K562 (cell line): Measurements from ENCODE around the gene HYAL1. TPM values are rescaled to one million over a fixed set of nuclear protein-coding genes. Genes with fewer than 3 reads are reported as not detected.

Source experiments
- ATAC-seq: fragments of 200-7000 bp; cut with Tn5 transposase; 3 replicates; pipeline ENCODE4 v1.9.1; 2020; ENCODE audit warnings: moderate library complexity
- BruUV-seq: library from RNA; stranded (reverse); fragments of 400-500 nt; replicated peaks from 2 replicates; lab custom pipeline; 2021; lab: Mats Ljungman, UMichigan
- CTCF ChIA-PET: fragments of 300-600 bp; formaldehyde crosslinking; extraction: SDS; loops from one replicate; lab custom pipeline; 2021; ENCODE audit warnings: low intra/inter-chr PET ratio; lab: Yijun Ruan, JAX
- POLR2A ChIA-PET: fragments of 300-600, 350-650 bp; sonication (Branson Sonifier 250); formaldehyde crosslinking; extraction: SDS; loops from one replicate; lab custom pipeline; 2021; ENCODE audit warnings: antibody characterized with exemption, inconsistent platforms; lab: Yijun Ruan, JAX
- DNase-seq, 4 experiments: peaks; one replicate each; pipeline versions ENCODE4 v3.0.0 to v3.0.0-alpha.2; 2011 to 2018; ENCODE audit warnings: low spot score in 3 of 4, mixed read lengths in 3 of 4; ENCODE audit errors: extremely low read depth in 1 of 4
- FAIRE-seq: peaks from 2 replicates; lab custom pipeline; 2011; peaks lifted over from hg19 to GRCh38; lab: Jason Lieb, UNC
- H2AFZ ChIP-seq: 2 replicates; pipeline ENCODE4 v1.6.0; 2011; ENCODE audit warnings: low read depth, low read length, control low read depth, inconsistent platforms
- H3K27ac ChIP-seq: fragments of 200-600 bp; 3 replicates; pipeline ENCODE4 v1.8.0; 2011; ENCODE audit warnings: low read depth, mild to moderate bottlenecking, control low read depth, inconsistent platforms, low read length, moderate library complexity, mixed read lengths; ENCODE audit errors: extremely low read depth
- H3K27me3 ChIP-seq, 2 experiments: fragments of 300-600 bp in 1 of 2; 2 replicates in 1 of 2; 3 replicates in 1 of 2; pipeline versions ENCODE4 v1.6.0 to v1.8.0; 2011; ENCODE audit warnings: inconsistent platforms in 2 of 2, low read length in 2 of 2, mild to moderate bottlenecking in 1 of 2, mixed read lengths in 1 of 2, moderate library complexity in 1 of 2; ENCODE audit not compliant: control insufficient read depth in 2 of 2, insufficient read depth in 2 of 2
- H3K36me3 ChIP-seq: fragments of 300-600 bp; 3 replicates; pipeline ENCODE4 v1.8.0; 2011; ENCODE audit warnings: mild to moderate bottlenecking, low read length, inconsistent platforms; ENCODE audit not compliant: control insufficient read depth, insufficient read depth
- H3K4me1 ChIP-seq, 2 experiments: fragments of 200-600 bp in 1 of 2; replicated peaks in 1 of 2; 2 replicates in 1 of 2; 3 replicates in 1 of 2; pipeline versions ENCODE4 v1.5.1 to v1.8.0; 2011; ENCODE audit warnings: inconsistent platforms in 2 of 2, low read length in 2 of 2, mild to moderate bottlenecking in 1 of 2, mixed read lengths in 1 of 2, moderate library complexity in 1 of 2; ENCODE audit not compliant: control insufficient read depth in 2 of 2, insufficient read depth in 2 of 2
- H3K4me2 ChIP-seq: 2 replicates; pipeline ENCODE4 v1.6.1; 2011; ENCODE audit warnings: low read length, control low read depth, inconsistent platforms, mixed read lengths; ENCODE audit not compliant: insufficient read depth
- H3K4me3 ChIP-seq: fragments of 200-600 bp; sonication (generic), shearing (Covaris generic); 2 replicates; pipeline ENCODE4 v1.5.1; 2016; ENCODE audit warnings: control low read depth, inconsistent platforms
- H3K79me2 ChIP-seq: fragments of 200-600 bp; 3 replicates; pipeline ENCODE4 v1.8.0; 2011; ENCODE audit warnings: low read length, inconsistent platforms; ENCODE audit not compliant: control insufficient read depth, insufficient read depth
- H3K9ac ChIP-seq, 2 experiments: 2 replicates each; pipeline versions ENCODE4 v1.6.0 to v1.6.1; 2011; ENCODE audit warnings: low read depth in 2 of 2, low read length in 2 of 2, control low read depth in 1 of 2, inconsistent platforms in 1 of 2, mild to moderate bottlenecking in 1 of 2, mixed read lengths in 1 of 2; ENCODE audit not compliant: insufficient read depth in 1 of 2
- H3K9me1 ChIP-seq: one replicate; pipeline ENCODE4 v1.6.0; 2011; ENCODE audit warnings: inconsistent platforms, mild to moderate bottlenecking, low read length, moderate library complexity; ENCODE audit not compliant: control insufficient read depth, insufficient read depth
- H3K9me3 ChIP-seq: replicated peaks from 2 replicates; pipeline ENCODE4 v1.5.1; 2011; ENCODE audit warnings: low read depth, low read length, inconsistent platforms; ENCODE audit not compliant: control insufficient read depth, insufficient read depth
- H4K20me1 ChIP-seq: replicated peaks from 2 replicates; pipeline ENCODE4 v1.6.1; 2011; ENCODE audit warnings: low read length, inconsistent platforms, mixed read lengths; ENCODE audit not compliant: control insufficient read depth, insufficient read depth
- ATF7 ChIP-seq: fragments of 450-650 bp; IDR thresholded peaks from 2 replicates; pipeline ENCODE4 v1.7.1; 2014; ENCODE audit warnings: mild to moderate bottlenecking, moderate library complexity
- CAMTA2 ChIP-seq: fragments of 250-450 bp; sonication (Bioruptor Pico); conservative IDR thresholded peaks from 2 replicates; pipeline ENCODE4 v1.5.1; 2022
- CXXC5 ChIP-seq: fragments of 250-450 bp; sonication (Bioruptor Pico); IDR thresholded peaks from 2 replicates; pipeline ENCODE4 v1.8.0; 2022; ENCODE audit warnings: inconsistent platforms, mild to moderate bottlenecking, moderate library complexity
- EP400 ChIP-seq: fragments of 450-650 bp; IDR thresholded peaks from 2 replicates; pipeline ENCODE4 v1.6.1; 2017; ENCODE audit warnings: antibody characterized with exemption, mild to moderate bottlenecking, moderate library complexity
- NR2C1 ChIP-seq, 2 experiments: fragments of 450-650 bp; IDR thresholded peaks; 2 replicates each; pipeline ENCODE4 v1.6.1; 2017; ENCODE audit warnings: mild to moderate bottlenecking in 2 of 2, antibody characterized with exemption in 1 of 2, inconsistent platforms in 1 of 2, missing compliant biosample characterization in 1 of 2, missing genetic modification characterization in 1 of 2
- PURB ChIP-seq: sonication (generic); formaldehyde crosslinking; IDR thresholded peaks from 2 replicates; pipeline ENCODE4 v1.9.0; 2021; ENCODE audit warnings: low read depth, mild to moderate bottlenecking, missing genetic modification reagents
- ZNF143 ChIP-seq: sonication (generic); formaldehyde crosslinking; IDR thresholded peaks from 2 replicates; pipeline ENCODE4 v1.9.0; 2022; ENCODE audit warnings: mild to moderate bottlenecking, missing genetic modification reagents
- WGBS: fragments of 100-300 bp; shearing (Covaris generic); methylation state at CpG from one replicate; pipeline ENCODE4 v1.1.6; 2016; ENCODE audit warnings: low coverage, mixed read lengths; ENCODE audit not compliant: insufficient coverage; ENCODE audit errors: missing lambda C conversion rate; 5-methylcytosine and 5-hydroxymethylcytosine counted together
- in situ Hi-C: fragments of 300-500 bp; cut with MboI; formaldehyde crosslinking; loops from 4 replicates; pipeline ENCODE4 v1.15.0; 2018; ENCODE audit warnings: inconsistent platforms, mixed read lengths
- intact Hi-C: fragments of 100-400 bp; cut with micrococcal nuclease; formaldehyde crosslinking; loops from 2 replicates; pipeline ENCODE4 v1.14.2; 2022
- polyA plus RNA-seq, 8 experiments: library from polyadenylated mRNA; depleted of rRNA in 4 of 8; stranded (reverse) in 5 of 8; unstranded in 3 of 8; fragments of >200 nt; fragmentation: Nextera tagmentation in 2 of 8; fragmentation: Illumina TruSeq in 1 of 8; extraction: Ambion mirVana in 2 of 8; extraction: Trizol in 1 of 8; gene quantifications; 2 replicates each; pipeline versions ENCODE4 v1.2.1 to v1.2.3, GENCODE V29; 2011 to 2014; ENCODE audit warnings: inconsistent platforms in 1 of 8, missing spikeins in 1 of 8
- total RNA-seq, 7 experiments: library from RNA; depleted of rRNA in 6 of 7; stranded (reverse); fragments of >200 nt in 6 of 7; fragmentation: Illumina TruSeq in 2 of 7; extraction: Trizol in 2 of 7; gene quantifications; 2 replicates each; pipeline versions ENCODE4 v1.2.1 to v1.2.3, GENCODE V29; 2011 to 2021; ENCODE audit warnings: low replicate concordance in 1 of 7
- TF ChIP-seq, protein P1 (sequence below): sonication (generic); formaldehyde crosslinking; IDR thresholded peaks from 2 replicates; pipeline ENCODE4 v1.8.0; 2022; ENCODE audit warnings: mild to moderate bottlenecking, missing genetic modification reagents
- TF ChIP-seq, protein P2 (sequence below): fragments of 450-650 bp; IDR thresholded peaks from 2 replicates; pipeline ENCODE4 v1.6.1; 2016; ENCODE audit warnings: low read depth
- TF ChIP-seq, protein P3 (sequence below): fragments of 250-450 bp; sonication (Bioruptor Pico); IDR thresholded peaks from 2 replicates; pipeline ENCODE4 v1.5.1; 2021; ENCODE audit warnings: mild to moderate bottlenecking

HYAL1 gene
- total and polyA plus RNA-seq, 9 of the 15 experiments (the other 6 are each of a cell fraction or from before 2014, with no cell fraction given): 1.4 to 8.5 (median 4.7) TPM

DNA sequence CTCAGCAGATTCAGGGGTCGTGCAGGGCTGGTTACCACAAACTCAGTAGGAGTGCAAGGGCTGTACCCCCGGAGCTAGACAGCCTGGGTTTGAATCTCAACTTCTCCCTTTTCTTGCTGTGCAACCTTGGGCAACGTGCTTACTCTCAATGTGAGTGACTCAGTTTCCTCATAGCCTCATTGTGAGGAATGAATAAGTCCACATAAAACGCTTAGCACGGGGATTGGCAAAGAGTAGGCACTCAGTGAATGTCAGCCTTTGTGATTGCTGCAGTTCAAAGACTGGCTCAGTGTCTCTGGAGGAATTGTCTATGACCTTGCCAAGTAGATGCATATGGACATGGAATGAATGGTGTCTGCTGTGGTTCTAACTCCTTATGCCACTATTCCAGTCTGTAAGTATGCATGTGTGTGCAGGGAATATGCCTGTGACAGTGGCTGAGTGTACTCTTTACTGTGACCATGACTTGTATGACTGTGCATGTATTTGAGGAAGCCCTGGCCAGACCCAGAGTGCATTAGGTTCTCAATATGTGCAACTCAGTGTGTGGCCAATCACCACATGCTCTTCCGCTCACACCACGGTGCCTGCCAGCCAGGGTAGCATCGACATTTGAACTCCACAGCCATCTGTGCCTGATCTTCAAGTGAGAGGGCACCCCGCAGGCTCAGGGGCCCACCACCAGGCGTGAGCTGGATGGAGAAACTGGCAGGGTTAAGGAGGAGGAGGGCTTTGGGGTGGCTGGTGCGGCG, 3.3 kb downstream of the HYAL1 start:
- H3K4me1 ChIP-seq: peaks cover 25 to 66% of the 10 kb centered on the region in 2 experiments; a peak in 4 of 5 replicates
- peak overlapping the region; percentile 74 for H2AFZ ChIP-seq
- TSS peak; percentile 95 for BruUV-seq
- intact Hi-C loops (loop anchor here (2.0 kb wide), 1 partner anchor 29 kb away; the partner anchor contains the start of gene TUSC2), in situ Hi-C loops (no loop called here)
- H3K9me1 ChIP-seq: no peaks in the 10 kb centered on the region
- DNase-seq (peak in 2 of 4 experiments; percentile 19 to 48), FAIRE-seq (peak; percentile 87), ATAC-seq (peak; percentile 5; the same call in 1 of the 3 replicates)
- peaks cover 19% of the 10 kb centered on the region; the same call in 2 of the 3 replicates for H3K36me3 ChIP-seq
- no peaks in the 10 kb centered on the region for H3K9me3 ChIP-seq
- H3K27me3 ChIP-seq: no peaks in the 10 kb centered on the region
- peak overlapping the region; percentile 83 for H3K4me3 ChIP-seq
- H3K79me2 ChIP-seq: peaks cover 49% of the 10 kb centered on the region
- peak overlapping the region; percentile 87 to 94 for H3K9ac ChIP-seq
- H3K27ac ChIP-seq: peak overlapping the region; percentile 99
- 28% methylated on average over 11 of the region's 12 CpGs for WGBS
- no peaks in the 10 kb centered on the region for H4K20me1 ChIP-seq
- POLR2A ChIA-PET: interaction anchor here (0.5 to 1.1 kb wide), 6 partner anchors 15 to 54 kb away, joined by 3 to 6 read pairs (median 4); partner anchors contain the start of gene TUSC2
- CTCF ChIA-PET: no interaction called here
- H3K4me2 ChIP-seq: peak overlapping the region; percentile 94
- TF ChIP-seq, protein P1, sequence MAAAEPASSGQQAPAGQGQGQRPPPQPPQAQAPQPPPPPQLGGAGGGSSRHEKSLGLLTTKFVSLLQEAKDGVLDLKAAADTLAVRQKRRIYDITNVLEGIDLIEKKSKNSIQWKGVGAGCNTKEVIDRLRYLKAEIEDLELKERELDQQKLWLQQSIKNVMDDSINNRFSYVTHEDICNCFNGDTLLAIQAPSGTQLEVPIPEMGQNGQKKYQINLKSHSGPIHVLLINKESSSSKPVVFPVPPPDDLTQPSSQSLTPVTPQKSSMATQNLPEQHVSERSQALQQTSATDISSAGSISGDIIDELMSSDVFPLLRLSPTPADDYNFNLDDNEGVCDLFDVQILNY (CRISPR knock-in tag): no peak
- TF ChIP-seq, protein P2, sequence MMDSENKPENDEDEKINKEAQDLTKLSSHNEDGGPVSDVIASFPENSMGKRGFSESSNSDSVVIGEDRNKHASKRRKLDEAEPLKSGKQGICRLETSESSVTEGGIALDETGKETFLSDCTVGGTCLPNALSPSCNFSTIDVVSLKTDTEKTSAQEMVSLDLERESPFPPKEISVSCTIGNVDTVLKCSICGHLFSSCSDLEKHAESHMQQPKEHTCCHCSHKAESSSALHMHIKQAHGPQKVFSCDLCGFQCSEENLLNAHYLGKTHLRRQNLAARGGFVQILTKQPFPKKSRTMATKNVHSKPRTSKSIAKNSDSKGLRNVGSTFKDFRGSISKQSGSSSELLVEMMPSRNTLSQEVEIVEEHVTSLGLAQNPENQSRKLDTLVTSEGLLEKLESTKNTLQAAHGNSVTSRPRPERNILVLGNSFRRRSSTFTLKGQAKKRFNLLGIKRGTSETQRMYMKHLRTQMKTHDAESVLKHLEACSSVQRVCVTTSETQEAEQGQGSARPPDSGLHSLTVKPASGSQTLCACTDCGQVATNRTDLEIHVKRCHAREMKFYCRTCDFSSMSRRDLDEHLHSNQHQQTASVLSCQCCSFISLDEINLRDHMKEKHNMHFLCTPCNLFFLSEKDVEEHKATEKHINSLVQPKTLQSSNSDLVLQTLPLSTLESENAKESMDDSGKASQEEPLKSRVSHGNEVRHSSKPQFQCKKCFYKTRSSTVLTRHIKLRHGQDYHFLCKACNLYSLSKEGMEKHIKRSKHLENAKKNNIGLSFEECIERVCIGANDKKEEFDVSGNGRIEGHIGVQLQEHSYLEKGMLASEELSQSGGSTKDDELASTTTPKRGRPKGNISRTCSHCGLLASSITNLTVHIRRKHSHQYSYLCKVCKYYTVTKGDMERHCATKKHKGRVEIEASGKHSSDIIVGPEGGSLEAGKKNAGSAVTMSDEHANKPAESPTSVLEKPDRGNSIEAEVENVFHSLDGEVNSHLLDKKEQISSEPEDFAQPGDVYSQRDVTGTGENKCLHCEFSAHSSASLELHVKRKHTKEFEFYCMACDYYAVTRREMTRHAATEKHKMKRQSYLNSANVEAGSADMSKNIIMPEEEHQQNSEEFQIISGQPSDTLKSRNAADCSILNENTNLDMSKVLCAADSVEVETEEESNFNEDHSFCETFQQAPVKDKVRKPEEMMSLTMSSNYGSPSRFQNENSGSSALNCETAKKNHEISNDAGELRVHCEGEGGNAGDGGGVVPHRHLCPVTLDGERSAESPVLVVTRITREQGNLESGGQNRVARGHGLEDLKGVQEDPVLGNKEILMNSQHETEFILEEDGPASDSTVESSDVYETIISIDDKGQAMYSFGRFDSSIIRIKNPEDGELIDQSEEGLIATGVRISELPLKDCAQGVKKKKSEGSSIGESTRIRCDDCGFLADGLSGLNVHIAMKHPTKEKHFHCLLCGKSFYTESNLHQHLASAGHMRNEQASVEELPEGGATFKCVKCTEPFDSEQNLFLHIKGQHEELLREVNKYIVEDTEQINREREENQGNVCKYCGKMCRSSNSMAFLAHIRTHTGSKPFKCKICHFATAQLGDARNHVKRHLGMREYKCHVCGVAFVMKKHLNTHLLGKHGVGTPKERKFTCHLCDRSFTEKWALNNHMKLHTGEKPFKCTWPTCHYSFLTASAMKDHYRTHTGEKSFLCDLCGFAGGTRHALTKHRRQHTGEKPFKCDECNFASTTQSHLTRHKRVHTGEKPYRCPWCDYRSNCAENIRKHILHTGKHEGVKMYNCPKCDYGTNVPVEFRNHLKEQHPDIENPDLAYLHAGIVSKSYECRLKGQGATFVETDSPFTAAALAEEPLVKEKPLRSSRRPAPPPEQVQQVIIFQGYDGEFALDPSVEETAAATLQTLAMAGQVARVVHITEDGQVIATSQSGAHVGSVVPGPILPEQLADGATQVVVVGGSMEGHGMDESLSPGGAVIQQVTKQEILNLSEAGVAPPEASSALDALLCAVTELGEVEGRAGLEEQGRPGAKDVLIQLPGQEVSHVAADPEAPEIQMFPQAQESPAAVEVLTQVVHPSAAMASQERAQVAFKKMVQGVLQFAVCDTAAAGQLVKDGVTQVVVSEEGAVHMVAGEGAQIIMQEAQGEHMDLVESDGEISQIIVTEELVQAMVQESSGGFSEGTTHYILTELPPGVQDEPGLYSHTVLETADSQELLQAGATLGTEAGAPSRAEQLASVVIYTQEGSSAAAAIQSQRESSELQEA: no peak
- no peak for TF ChIP-seq NR2C1 (IDR thresholded peaks at IDR 0.05)
- peak; percentile 12; the same call in 1 of the 2 replicates for TF ChIP-seq NR2C1 (tag; IDR thresholded peaks at IDR 0.05)
- peak; percentile 53; the same call in 1 of the 2 replicates for TF ChIP-seq ZNF143
- no peak; the same call in 1 of the 2 replicates for TF ChIP-seq ATF7
- TF ChIP-seq, protein P3, sequence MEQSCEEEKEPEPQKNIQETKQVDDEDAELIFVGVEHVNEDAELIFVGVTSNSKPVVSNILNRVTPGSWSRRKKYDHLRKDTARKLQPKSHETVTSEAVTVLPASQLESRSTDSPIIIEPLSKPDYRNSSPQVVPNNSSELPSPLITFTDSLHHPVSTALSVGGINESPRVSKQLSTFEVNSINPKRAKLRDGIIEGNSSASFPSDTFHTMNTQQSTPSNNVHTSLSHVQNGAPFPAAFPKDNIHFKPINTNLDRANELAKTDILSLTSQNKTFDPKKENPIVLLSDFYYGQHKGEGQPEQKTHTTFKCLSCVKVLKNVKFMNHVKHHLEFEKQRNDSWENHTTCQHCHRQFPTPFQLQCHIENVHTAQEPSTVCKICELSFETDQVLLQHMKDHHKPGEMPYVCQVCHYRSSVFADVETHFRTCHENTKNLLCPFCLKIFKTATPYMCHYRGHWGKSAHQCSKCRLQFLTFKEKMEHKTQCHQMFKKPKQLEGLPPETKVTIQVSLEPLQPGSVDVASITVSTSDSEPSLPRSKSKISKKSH (CRISPR knock-in tag): no peak
- no peak for TF ChIP-seq EP400
- TF ChIP-seq CAMTA2: no peak
- TF ChIP-seq CXXC5 (CRISPR knock-in tag): no peak
- no peak for TF ChIP-seq PURB (CRISPR knock-in tag)
